ENCODE measurements around the gene CDH23.

The CDH23 gene

GRCh38 chr10:71515531-71516172, 118.9 kb downstream of the CDH23 start:
- DNase-seq: no peak
- in situ Hi-C loops (cut with HindIII; ENCODE audit: low pct_ligation_motif_present, low pct_unique_long_range_greater_than_20kb, low sequenced_read_pairs): no loop called here

DNA sequence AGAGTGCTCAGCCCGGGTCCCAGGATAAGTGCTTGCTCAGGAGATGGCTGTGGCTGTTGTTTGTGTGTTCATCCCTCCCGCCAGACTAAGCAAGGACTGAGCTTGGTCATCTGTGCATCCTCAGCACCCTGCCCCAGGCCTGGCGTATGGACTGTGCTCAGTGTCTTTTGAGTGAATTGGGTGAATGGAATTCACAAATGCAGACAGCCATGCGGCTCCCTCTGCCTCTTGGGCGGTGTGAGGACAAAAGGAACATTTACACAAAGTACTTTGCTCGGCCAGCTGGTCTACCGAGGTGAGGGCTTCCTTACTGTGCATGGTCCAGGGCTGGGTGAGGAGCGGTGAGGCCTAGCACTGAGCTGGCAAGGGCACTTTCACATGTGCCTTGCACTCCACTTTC, 120.2 kb downstream of the CDH23 start:
- in situ Hi-C loops (cut with HindIII; ENCODE audit: low pct_ligation_motif_present, low pct_unique_long_range_greater_than_20kb, low sequenced_read_pairs): no loop called here
- DNase-seq: no peak

DNA sequence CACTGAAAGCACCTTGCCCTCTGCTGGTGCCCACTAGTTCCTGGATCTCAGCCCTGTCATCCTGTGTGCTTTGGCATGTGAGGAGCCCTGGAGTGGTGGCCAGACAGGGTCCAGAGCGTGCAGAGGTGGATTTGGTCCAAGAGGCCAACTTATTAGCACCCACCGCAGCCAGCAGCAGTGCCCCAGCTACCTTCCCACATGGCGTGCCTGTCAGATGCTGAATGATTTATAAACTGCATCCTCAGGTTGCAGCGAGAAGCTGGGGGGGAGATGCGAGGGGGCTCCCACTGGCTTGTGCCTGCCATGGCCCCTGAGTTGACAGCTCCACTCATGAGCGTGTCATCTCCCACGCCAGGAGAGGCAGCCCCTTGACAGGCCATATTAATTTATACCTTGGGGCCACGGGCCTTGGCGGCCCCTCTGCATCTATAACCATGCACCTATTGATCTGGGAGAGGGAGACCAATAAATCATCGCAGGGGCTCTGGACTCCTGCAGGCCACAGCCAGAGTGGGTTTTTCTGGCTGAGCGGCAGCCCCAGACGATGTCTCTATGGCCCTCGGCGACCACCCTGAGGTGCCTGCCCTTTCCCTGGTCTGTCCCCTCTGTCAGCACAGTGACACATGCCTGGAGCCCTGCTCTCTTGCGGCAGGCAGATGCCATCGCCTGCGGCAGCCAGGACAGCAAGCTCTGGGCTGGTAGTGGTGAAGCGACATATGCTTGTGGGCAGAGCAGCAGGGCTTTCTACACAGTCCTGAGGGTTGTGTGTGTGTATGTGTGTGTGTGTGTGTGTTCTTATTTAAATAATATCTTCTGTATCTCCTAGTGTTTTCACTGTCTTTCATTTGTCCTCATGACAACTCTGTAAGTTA, 120.8 kb downstream of the CDH23 start:
- no peak for DNase-seq
- in situ Hi-C loops (cut with HindIII; ENCODE audit: low pct_ligation_motif_present, low pct_unique_long_range_greater_than_20kb, low sequenced_read_pairs): no loop called here

DNA sequence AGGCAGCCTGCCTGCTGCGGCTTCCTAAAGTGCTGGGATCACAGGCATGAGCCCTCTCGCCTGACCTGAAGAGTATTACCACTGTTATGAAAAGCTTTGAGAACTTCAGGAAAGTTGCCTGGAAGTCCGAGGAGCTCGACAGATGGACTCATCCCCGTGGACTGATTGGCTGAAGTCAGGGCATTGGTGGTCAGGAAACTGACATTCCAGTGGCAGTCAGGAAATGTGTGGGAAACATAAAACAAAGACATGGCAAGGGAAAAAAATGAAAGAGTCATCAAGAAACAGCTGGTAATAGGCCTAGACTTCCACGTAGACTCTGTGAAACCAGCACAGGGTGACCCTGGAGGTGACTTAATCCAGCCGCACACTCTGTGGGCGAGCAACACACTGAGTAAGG, 123.3 kb downstream of the CDH23 start:
- in situ Hi-C loops (cut with HindIII; ENCODE audit: low pct_ligation_motif_present, low pct_unique_long_range_greater_than_20kb, low sequenced_read_pairs): no loop called here
- no peak for DNase-seq

- in situ Hi-C loops (cut with HindIII; ENCODE audit: low pct_ligation_motif_present, low pct_unique_long_range_greater_than_20kb, low sequenced_read_pairs): no loop called here
- DNase-seq: no peak
These were observed 125.1 kb downstream of the CDH23 start for GRCh38 chr10:71521504-71522441.

DNA sequence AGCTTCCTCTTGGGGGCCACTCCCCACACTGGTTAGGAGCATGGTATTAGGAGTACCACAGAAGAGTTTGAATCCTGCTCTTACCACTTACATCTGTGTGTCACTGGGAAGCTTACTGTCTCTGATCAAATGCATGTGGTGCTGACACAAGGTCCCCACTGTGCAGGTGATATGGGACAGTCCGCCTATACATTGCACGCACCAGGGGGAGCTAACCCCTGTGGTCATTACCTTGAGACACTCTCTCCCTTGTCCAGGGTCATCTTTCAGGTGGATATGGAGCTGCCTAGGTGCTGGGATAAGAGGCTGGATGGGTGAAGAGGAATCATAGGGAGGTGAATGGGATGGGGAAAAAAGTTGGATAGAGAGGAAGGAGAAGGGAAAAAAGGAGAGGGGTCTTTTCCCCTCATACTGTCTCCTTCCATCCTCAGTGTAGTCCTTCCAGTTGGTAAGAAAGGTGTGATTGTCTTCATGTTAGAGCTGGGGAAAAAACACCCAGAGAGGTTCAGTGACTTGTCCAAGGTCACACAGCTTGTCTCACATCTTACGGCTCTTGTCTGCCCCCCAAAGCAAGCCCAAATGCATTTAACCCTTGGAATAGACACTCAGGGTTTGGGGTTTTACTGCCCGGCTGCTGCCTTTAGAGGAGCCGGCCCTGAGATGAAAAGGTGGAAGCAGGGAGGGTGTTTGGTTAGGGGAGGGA, 125.9 kb downstream of the CDH23 start:
- in situ Hi-C loops (cut with HindIII; ENCODE audit: low pct_ligation_motif_present, low pct_unique_long_range_greater_than_20kb, low sequenced_read_pairs): no loop called here
- no peak for DNase-seq

DNA sequence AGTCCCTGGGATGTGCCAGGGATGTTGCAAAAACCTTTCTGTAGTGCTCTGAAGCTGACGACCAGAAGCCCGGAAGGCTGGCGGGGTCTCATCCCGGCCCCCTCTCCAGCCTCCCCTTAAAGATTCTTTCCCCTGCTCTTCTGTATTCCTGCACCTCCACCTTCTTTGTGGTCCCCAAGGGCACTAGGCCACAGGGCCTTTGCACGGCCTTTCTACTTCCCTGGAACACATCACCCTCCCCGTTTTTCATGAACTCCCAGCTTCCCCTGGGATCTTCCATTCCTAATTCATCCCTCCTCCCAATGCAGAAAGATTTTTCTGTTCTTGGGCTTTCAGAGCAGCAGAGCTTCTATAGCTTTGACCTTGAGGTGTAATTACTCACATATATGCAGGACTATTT, 127.0 kb downstream of the CDH23 start:
- no peak for DNase-seq
- in situ Hi-C loops (cut with HindIII; ENCODE audit: low pct_ligation_motif_present, low pct_unique_long_range_greater_than_20kb, low sequenced_read_pairs): no loop called here

DNA sequence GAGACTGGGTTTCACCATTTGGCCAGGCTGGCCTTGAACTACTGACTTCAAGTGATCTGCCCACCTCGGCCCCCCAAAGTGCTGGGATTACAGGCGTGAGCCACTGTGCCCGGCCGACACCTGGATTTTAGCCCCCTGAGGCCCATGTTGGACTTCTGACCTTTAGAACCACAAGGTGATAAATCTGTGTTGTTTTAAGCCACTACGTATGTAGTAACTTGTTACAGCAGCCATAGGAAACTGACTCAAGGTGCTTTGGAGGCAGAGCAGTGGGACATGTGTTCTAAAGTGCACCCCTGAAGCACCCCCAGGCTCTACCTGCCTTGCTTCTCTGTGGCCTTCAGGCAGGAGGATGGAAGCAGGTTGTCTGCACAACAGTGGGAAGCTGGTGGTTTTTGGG, 128.4 kb downstream of the CDH23 start:
- in situ Hi-C loops (cut with HindIII; ENCODE audit: low pct_ligation_motif_present, low pct_unique_long_range_greater_than_20kb, low sequenced_read_pairs): no loop called here
- no peak for DNase-seq

DNA sequence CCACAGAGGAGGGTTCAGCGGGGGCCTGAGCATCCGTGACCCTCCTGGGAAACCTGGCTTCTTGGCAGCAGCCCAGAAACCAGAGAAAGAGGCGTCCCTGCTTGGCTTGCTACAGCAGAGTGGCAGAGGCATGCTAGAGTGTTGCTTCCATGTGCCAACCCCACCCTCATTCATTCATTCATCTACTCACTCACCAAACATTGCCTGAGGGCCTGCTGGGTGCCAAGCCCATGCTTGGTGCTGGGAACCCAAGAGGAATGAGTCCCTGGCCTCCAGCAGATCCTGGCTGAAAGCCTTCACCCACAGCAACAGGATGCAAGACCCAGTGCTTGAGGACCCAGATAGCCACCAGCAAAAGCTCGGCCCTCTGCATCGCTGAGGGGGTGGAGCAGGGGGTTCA, 129.0 kb downstream of the CDH23 start:
- in situ Hi-C loops (cut with HindIII; ENCODE audit: low pct_ligation_motif_present, low pct_unique_long_range_greater_than_20kb, low sequenced_read_pairs): no loop called here
- no peak for DNase-seq

DNA sequence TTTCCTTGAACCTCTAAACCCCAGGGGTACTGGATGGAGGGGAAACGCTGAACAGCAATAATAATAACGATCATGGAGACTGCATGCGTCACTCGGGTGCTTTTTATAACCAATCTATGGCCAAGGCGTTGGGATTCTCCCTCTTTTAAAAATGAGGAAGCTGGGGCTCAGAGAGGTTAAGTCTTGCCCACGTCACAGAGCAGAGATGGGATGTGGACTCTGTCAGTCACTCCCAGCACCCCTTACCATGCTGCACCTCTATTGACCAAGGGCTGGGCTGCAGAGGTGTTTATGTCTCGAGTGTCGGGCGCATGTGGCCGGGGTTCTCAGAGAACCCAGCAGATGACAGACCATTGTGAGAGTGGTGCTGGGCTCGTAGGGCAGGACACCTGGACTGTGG, 129.9 kb downstream of the CDH23 start:
- in situ Hi-C loops (cut with HindIII; ENCODE audit: low pct_ligation_motif_present, low pct_unique_long_range_greater_than_20kb, low sequenced_read_pairs): no loop called here

GRCh38 chr10:71527135-71527534, 130.4 kb downstream of the CDH23 start:
- DNase-seq: no peak
- in situ Hi-C loops (cut with HindIII; ENCODE audit: low pct_ligation_motif_present, low pct_unique_long_range_greater_than_20kb, low sequenced_read_pairs): no loop called here

More for the DNA sequence above, 129.9 kb downstream of the CDH23 start:
- no peak for DNase-seq

DNA sequence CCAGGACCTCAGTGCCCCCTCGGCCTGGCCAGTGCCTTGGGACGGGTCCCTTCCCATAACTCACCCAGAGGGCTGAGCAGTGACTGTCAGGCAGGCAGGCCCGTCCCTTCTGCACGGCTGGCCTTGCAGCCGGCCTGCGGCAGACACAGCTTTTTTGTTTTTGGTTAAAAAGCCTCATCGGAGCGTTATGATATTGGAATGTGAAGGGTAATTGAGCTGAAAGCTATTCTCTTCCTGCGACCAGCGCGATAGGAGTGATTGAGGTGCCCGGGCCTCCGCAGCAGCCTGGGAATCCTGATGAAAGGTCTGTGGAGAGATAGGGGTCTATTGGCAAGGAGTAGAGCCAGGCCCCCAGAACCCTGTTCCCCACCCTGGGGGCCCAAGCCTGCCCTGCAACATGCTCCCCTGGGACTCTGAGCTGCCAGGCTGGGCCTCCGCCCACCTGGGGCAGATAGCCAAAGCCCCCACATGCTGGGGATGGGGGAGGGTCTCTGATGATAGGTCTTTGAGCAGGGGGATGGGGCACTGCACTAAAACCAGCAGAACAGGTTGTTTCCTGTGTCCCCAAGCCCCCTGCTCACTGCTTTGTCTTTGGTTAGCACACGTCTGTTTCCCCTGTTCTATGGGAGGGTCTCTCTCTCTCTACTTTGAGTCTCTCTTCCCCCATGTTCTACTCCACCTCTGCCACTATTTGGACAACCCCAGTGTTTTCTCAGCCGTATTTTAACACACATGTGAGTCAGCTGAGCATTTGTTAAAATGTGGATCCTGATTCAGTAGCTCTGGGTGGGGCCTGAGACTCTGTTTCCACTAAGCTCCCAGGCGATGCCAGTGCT, 131.9 kb downstream of the CDH23 start:
- in situ Hi-C loops (cut with HindIII; ENCODE audit: low pct_ligation_motif_present, low pct_unique_long_range_greater_than_20kb, low sequenced_read_pairs): no loop called here
- DNase-seq: no peak

DNA sequence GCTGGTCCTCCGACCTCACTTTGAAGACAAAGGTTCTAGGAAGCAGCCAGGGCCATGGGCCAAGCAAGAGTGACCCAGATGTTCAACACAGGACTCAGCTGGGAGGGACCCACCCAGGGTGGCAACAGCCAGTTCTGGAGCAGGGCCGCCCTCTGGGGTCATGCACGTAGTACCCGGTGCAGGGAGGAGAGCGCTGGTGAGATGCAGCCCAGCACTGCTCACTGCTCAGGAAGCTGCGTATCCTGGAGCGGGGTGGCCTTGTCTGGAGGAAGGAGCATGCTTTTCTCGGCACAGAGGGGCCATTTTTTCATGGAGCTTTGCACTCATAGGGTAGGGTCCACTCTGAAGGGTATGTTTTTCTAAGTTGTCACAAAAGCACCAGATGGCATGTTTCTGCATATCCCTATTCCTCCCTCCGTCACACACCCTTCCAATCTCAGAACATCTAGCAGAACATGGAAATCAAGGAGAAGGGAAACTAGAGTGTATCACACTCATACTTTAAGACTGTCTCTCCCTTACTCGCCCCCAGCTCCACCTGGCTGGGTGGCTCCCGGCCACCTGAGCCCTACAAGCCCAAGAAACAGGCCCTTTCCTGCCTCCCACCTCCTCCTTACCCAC, 132.6 kb downstream of the CDH23 start:
- in situ Hi-C loops (cut with HindIII; ENCODE audit: low pct_ligation_motif_present, low pct_unique_long_range_greater_than_20kb, low sequenced_read_pairs): no loop called here

GRCh38 chr10:71530781-71531180, 134.1 kb downstream of the CDH23 start:
- no peak for DNase-seq
- in situ Hi-C loops (cut with HindIII; ENCODE audit: low pct_ligation_motif_present, low pct_unique_long_range_greater_than_20kb, low sequenced_read_pairs): no loop called here

More for the DNA sequence above, 132.6 kb downstream of the CDH23 start:
- DNase-seq: no peak

- no peak for DNase-seq
- in situ Hi-C loops (cut with HindIII; ENCODE audit: low pct_ligation_motif_present, low pct_unique_long_range_greater_than_20kb, low sequenced_read_pairs): no loop called here
These were observed 135.0 kb downstream of the CDH23 start for GRCh38 chr10:71531485-71532446.

DNA sequence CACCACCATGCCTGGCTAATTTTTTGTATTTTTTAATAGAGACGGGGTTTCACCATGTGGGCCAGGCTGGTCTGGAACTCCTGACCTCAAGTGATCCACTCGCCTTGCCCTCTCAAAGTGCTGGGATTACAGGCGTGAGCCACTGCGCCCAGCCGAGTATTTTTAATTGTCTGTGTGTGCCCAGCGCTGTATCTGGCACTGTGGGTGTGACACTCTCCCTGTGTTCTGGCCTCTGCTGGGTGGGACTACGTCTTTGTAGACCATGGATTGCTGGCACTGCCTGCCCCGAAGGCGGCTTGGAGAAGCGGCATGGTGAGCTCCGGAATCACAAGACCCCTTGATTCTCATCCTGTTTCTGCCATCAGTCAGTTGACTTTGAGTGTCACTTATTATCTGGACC, 136.2 kb downstream of the CDH23 start:
- in situ Hi-C loops (cut with HindIII; ENCODE audit: low pct_ligation_motif_present, low pct_unique_long_range_greater_than_20kb, low sequenced_read_pairs): no loop called here
- DNase-seq: no peak

All from ACHN (cell line).